Activated T-helper 9 cell treated with anti-CD3 and anti-CD28 coated beads, Interleukin-2, amount 50 U/mL, for 16 hours (primary cell): ENCODE results near the gene ADI1.
A peak's percentile ranks its signal among the peaks of the same experiment; 100 is the strongest.
"Not testable (repeated sequence)": the region's sequence is repeated elsewhere in the genome, so short reads cannot be mapped to it uniquely, and the experiment has no call there.

Experiments used
- DNase-seq: peaks from one replicate; pipeline ENCODE4 v3.0.0-alpha.2; 2020; ENCODE audit warnings: low read depth

Gene ADI1

DNA sequence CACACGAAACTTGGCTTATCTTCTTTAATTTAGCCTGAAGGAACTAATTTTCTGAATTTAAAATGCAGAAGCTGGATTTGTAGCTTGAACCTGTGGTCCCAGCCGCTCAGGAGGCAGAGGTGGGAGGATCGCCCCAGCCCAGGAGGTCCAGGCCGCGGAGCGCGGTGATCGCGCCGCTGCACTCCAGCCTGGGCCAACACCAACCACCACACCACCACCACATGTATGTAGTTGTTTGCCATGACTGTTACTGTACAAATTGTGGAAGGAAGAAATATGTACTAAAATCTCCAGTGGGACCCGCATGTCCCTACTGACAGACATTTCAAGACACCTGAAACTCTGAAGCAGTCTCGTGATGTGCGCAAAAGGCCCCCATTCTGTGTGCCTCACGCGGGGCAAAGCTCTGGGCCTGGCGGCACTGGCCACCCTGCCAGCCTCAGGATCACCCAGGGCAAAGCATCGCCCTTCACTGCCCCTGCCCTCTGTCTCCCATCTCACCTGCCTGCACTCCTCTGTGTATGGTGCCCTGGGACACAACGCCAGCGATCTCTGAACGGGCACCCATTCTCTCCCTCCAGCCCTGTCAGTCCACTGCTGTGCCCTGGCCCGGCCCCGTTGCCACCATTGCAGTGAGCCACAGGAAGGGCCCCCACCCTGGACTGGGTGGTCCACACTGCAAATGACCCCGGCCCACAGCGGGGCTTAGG lies 10.1 kb upstream of the ADI1 start:
- DNase-seq = no peak

DNA sequence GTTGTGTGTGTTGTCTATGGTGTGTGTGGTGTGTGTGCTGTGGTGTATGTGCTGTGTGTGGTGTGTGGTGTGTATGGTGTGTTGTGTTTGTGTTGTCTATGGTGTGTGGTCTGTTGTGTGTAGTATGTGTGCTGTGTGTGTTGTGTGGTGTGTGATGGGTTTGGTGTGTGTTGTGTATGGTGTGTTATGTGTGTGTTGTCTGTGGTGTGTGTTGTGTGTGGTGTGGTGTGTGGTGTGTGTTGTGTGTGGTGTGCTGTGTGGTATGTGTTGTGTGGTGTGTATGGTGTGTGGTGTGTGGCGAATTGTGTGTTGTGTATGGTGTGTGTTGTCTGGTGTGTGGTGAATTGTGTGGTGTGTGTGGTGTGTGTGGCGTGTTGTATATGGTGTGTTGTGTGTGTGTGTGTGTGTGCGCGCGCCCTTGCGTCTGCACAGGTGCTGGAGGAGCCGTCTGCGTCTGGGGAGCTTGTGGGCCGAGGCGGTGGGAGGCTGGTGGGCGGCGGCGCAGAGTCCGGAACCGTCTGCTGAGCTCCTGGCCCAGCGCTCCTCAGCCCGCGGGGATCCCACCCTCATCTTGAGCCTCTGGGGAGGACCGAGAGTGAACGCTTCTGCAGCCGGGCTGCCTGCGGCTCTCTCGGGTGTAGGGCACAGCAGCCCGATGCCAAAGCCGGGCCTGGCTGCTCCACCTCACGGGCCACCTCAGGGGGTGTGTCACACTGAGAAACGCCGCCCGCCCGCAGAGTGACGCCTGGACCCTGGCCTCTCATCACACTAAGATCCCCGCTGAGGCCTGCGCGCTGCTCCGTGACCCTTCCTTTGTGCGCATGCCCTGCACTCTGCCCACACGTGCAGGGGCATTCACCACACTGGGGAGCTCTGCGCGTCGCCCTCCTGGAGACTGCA lies 8.8 kb upstream of the ADI1 start:
- DNase-seq = no peak

DNA sequence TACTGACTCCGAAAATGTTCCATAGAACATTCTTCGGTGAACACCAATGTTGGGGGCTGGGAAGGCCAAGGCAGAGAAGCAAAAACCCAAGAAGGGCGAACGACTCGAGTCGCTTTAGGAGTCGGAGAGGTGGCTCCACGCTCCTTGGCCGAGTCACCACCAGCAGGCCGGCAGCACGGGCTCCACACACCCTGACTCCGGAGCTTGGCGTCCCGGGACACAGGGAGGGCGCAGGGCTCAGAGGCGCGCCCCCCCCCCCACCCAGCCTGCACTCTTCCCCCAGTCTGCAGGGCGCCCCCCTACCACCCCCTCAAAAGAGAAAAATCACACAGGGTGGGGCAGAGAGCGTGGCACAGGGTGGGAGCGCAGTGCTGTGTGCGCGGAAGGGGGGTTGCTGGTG lies 7.5 kb upstream of the ADI1 start:
- DNase-seq = no peak

DNA sequence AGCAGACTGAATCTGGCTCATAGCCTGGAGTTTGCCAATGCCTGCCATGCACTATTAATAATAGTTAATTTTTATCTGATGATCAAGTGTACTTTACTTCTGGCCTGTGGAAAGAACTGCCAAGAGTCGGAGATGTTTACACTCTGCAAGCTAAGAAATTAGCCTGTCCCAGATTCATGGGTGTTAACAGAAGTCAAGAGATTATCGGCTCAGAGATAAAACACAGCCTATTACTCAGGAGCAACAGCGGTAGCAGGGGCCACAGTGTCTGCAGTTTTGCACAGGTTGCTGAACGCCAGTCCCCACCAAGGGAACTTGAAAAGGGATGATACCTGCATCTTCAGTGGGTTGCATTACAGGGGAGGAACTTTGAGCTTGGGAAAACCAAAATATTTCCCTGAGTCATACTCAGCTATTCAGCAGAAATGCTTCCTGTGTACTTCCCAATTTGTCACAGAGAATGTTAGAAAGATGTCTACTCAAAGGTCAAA lies 4.3 kb upstream of the ADI1 start:
- DNase-seq = no peak

DNA sequence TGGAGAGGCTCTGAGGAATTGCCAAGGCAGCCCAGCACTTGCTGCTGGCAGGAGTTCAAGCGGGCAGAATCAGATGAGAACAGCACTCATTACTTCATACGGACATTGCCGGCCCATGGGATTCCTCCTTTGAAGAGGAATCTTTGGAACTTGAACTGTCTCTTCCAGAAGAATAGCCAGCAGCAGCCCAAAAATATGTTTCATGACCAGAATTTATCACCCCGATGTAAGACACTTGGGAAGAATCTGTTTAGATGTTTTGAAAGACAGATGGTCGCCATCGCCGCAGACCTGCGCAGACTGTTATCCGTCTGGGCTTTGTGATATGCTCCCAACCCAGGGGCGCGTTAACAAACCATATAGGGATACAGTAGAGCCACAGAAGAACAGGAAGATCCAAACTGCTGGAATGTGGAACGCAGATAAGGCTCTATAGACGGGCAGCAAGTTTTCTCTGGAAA lies 3.7 kb upstream of the ADI1 start:
- no peak for DNase-seq

DNA sequence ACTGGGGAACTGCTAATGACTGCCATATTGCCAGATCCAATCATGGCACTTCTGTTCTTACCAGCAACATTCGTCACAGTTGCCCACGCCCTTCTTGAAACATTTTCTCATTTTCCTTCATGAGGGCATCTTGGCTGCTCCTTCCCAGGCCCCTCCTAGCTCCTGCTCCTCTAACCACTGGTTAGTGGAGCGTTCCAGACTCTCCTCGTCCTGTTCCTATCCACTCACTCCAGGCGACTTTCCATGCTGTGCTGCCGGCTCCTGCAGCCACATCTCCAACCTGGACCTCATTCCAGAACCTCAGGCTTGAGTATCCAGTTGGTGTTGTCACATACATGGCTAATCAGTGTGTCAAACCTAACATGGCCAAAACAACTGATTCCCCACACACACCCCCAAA lies 1.3 kb upstream of the ADI1 start:
- DNase-seq = no peak

DNA sequence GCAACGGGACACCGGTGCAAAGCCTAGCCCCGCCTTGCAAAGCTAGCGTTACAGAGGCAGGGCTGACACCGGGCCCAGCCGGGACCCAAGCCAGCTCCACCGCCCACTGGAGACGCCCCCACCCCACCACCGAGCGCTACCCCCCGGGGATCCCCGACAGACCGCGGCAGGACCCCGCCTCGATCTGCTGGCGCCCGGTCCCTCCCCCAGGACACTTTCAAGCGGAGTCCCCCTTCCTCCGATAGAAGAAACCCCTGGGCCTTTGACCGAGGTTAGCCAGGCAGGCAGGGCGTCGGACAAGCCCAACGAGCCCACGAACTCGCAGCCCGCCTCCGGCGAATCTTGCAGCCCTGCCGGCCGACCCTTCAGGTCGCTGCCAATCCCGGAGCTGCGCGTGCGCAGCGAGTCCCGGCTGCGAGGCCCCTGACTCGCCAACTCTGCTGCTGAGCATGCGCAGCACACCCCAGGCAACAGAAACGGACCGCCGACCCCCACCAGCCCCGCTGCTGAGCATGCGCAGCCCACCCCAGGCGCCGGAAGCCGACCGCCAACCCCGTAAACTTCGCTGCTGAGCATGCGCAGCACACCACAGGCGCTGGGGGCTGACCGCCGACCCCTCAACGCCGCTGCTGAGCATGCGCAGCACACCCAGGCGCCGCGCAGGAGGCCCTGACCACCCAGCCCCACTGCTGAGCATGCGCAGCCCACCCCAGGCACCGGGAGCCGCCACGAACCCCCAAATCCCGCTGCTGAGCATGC lies 656 bp downstream of the ADI1 start:
- peak; percentile 97 for DNase-seq

DNA sequence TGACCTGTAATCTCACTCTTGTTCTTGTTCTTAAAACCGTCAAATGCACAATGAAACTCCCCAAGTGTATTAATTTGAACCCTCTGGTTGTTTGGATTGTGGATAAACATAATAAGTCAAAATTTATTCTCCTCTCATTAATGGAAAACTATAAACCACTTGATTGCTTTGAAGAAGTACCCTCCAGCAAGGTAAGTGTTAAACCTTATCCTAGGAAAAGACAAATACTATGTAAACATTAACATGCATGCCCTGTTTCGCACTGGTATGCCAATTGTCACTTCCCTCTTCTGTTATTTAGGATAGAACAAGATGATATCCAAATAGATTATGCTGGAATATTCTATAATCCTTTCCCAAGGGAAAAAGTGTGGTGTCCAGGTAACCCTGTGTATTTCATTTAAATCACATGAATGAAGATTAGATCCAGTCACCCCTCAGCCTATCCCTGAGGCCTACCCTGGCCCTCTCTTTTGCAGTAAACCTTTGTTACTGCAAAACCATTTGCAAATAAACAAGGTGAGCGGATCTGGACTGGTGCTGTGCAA lies 1.3 kb downstream of the ADI1 start:
- DNase-seq = no peak

DNA sequence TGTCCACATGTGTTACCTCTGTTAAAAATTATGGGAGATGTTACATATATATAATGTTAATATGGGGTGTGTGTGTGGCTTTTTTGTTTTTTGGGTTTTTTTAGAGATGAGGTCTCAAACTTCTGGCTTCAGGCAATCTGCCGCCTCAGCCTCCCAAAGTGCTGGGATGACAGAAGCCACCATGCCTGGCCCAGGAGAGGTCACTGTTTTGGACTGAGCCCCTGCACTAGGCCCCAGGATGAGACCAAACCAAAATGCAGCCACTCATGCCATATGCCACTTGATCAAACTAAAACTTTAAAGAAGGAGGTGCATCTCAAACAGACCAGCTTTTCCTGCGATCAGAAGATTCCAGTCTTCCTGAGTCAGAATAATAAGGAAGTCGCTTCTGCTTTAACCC lies 2.5 kb downstream of the ADI1 start:
- no peak for DNase-seq

DNA sequence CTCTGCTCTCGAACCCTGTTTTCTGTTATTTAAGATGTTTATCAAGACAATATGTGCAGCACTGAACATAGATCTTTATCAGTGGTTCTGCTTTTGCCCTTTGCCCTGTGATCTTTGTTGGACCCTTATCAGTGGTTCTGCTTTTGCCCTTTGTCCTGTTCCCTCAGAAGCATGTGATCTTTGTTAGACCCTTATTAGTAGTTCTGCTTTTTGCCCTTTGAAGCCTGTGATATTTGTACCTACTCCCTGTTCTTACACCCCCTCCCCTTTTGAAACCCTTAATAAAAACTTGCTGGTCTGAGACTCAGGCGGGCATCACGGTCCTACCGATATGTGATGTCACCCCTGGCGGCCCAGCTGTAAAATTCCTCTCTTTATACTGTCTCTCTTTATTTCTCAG lies 3.9 kb downstream of the ADI1 start:
- not testable (repeated sequence) for DNase-seq

DNA sequence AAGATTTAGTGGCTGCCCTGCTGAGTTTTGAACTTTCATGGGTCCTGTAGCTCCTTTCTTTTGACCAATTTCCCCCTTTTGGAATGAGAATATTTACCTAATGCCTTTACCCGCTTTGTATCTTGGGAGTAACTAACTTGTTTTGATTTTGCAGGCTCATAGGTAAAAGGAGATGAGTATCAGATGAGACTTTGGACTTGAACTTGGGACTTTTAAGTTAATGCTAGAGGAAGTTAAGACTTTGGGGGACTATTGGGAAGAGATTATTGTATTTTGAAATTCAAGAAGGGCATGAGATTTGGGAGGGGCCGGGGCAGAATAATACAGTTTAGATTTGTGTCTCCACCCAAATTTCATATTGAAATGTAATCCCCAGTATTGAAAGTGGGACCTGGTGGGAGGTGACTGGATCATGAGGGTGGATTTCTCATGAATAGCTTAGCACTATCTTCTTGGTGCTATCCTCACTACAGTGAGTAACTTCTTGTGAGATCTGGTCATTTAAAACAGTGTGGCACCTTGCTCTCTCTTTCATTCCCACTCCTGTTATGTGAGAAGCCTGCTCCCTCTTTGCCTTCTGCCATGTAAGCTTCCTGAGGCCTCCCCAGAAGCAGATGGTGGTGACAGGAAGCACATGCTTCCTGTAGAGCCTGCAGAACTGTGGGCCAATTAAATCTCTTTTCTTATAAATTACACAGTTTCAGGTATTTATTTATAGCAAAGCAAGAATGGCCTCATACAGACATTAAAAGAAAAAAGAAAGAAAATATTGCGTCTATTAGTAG lies 6.1 kb downstream of the ADI1 start:
- no peak for DNase-seq

DNA sequence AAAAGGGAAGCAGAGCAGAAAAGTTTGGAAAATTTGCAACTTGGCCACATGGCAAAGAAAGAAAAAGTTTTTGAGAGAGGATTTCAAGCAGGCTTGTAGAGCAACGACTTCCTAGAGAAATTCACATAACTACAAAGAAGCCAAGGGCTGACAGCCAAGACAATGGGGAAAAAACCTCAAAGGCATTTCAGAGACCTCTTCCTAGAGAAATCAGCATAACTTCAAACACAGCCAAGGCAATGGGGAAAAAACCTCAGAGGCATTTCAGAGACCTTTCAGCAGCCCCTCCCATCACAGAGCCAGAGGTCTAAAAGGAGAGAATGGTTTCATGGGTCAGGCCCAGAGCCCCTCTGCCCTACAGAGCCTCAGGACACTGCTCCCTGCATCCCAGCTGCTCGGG lies 7.2 kb downstream of the ADI1 start:
- no peak for DNase-seq

DNA sequence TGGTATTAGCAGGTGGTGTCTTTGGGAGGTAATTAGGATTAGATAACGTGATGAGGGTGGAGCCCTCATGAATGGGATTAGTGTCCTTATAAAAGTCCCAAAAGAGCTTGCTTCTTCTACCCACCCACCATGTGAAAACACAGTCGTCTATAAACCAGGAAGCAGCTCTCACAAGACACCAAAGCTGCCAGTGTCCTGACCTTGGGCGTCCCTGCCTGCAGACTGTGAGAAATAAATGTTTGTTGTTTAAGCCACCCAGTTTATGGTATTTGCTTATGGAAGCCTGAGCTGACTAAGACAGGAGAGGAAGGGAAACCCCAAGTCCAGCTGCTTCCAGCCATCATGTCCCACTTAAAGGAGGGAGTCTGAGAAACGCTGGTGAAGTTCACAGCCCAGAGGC lies 13.6 kb downstream of the ADI1 start:
- DNase-seq = no peak

DNA sequence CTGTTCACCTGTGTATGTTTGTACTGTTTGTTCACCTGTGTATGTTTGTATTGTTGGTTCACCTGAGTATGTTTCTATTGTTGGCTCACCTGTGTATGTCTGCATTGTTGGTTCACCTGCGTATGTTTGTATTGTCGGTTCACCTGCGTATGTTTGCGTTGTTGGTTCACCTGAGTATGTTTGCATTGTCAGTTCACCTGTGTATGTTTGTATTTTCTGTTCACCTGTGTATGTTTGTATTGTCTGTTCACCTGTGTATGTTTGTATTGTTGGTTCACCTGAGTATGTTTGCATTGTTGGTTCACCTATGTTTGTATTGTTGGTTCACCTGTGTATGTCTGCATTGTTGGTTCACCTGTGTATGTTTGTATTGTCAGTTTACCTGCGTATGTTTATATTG lies 14.6 kb downstream of the ADI1 start:
- DNase-seq = no peak

DNA sequence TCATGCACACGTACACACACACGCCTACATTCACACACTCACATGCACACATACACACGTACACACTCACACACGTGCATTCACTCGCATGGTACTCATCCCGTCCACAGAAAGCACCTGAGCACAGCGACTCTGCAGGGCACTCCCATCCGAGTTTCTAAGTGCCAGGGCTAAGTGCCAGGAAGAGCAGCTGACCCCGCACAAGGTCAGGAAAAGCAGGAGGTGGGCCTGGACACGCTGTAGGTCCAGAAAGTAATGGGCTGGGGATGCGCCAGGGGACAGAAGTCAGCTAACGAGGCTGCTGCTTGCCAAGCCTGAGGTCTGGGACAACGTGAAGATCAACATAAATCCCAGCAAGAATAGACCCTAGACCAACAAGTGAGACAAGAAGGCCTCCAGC lies 15.8 kb downstream of the ADI1 start:
- no peak for DNase-seq

DNA sequence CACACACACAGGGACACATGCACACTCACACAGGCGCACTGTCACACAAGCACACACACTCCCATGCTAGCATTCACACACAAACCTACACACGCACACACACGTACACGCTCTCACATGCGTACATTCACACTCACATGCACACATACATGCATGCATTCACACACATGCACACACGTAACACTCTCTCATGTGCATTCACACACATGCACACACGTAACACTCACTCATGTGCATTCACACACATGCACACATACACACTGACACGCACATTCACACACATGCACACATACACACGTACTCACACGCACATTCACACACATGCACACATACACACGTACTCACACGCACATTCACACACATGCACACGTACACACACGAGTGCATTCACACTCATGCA lies 16.3 kb downstream of the ADI1 start:
- no peak for DNase-seq

DNA sequence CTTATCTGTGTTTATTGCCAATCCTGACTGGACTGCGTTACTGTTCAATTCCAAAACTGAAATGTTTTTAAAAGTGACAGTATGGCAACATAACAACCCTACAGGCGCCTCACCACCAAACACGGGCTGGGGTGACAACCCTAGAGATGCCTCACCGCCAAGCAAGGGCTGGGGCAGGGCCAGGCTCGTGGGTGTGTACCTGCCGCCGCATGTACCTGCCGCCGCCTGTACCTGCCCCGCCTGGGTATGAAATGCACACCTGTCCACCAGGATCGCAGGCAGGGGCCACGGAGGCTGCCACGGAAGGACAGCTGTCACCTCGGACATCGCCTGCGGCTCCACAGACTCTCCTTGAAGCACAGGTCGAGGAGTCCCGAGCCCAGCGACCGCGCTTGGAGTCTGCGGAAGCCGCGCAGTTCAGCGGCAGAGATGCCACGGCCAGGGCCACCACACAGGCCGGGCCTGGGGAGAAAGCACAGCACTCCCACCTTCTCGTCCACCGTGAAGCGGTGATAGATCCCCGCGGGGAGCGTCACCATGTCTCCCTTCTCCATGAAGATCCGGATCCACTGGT lies 18.9 kb downstream of the ADI1 start:
- DNase-seq = no peak

DNA sequence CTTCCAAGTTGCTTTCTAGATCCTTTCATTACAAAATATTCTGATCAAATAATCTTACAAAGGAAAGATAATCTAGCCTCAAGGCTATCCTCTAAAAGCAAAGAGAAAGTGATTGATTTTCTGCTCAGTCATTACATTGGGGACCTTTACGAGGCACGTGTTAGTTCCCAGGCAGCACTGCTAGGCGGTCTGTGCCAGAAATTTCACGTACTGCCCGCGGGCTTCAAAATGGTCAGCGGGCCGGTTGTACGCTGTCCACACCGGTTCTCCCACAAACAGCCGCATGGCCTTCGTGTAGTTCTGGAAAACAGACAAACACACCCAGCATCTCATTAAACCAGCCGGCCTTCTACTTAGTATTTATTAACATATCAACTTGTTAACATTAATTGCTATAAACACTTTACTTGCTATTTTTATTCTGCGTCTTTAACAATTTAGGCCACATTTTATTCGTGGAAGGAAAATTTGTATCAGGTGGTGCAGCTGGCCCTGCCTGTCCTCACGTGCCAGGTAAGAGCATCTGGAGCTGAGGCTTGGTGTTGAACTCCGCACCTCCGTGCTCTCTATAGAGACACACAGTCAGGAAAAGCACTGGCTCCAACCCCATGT lies 20.4 kb downstream of the ADI1 start:
- DNase-seq = no peak

DNA sequence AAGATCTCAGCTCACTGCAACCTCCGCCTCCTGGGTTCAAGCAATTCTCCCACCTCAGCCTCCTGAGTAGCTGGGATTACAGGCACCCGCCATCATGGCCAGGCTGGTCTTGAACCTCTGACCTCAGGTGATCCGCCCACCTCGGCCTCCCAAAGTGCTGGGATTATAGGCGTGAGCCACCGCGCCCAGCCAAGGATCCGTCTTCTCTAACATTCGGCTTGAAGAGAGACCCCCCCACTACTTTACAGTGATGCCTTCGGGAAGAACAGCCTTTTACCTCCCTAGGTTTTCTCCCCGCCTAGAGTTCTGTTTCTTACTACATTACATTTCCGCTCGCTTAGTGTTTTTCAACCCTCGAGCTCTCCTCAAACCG lies 22.6 kb downstream of the ADI1 start:
- DNase-seq = not testable (repeated sequence)

DNA sequence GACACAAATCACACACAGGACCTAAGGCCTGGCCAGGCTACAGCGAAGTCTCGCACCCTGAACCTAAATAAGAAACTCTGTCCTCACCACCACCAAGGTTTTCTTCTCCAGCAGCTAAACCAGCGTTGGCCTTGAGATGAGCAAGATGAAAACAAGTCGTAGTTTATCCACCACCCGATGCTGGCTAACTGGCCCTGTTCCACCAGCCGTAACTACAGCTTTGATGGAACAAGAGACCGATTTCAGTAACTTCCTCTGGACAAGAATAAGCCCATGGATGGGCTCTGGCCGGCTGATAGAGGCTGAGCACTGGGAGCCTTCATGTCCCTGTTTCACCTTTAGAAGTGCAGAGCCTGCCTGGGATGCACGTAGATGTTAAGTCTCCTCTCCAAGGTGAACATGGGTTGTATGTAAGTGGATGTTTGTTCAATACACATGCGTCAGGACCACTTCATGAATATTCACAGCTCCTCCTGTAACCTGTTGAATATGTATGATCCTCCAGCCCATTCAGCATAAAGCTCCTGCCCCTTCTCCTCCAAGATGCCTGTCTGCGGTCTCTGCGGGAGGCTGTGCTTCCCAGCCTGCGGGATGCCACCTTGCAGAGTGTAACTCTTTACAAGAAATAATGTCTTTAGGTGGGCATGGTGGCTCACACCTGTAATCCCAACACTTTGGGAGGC lies 24.2 kb downstream of the ADI1 start:
- no peak for DNase-seq
